Kidney (tissue), 14 donors: Measurements from ENCODE around the gene ANXA2R. TPM values are rescaled to one million over a fixed set of nuclear protein-coding genes. Genes with fewer than 3 reads are reported as not detected.
A peak's percentile ranks its signal among the peaks of the same experiment; 100 is the strongest.
"Not testable (repeated sequence)": the region's sequence is repeated elsewhere in the genome, so short reads cannot be mapped to it uniquely, and the experiment has no call there.

Experiments
- DNase-seq, 5 donors: peaks; one replicate each; pipeline ENCODE4 v3.0.0-alpha.2; 2013 to 2020
- FAIRE-seq: peaks from 2 replicates; lab custom pipeline; 2012; peaks lifted over from hg19 to GRCh38; lab: Jason Lieb, UNC
- H3K27ac ChIP-seq, 2 donors: one replicate each; pipeline ENCODE4 v1.7.0; 2013; ENCODE audit warnings: low read depth in 2 of 2, low read length in 2 of 2, inconsistent platforms in 1 of 2
- H3K27me3 ChIP-seq: one replicate; pipeline ENCODE4 v1.7.1; 2013; ENCODE audit warnings: low read length, inconsistent platforms; ENCODE audit not compliant: control insufficient read depth, insufficient read depth
- H3K36me3 ChIP-seq, 3 donors: one replicate each; pipeline versions ENCODE4 v1.7.0 to v1.7.1; 2013; ENCODE audit warnings: low read length in 3 of 3, control low read depth in 1 of 3, inconsistent platforms in 1 of 3; ENCODE audit not compliant: insufficient read depth in 3 of 3, control insufficient read depth in 2 of 3
- H3K4me1 ChIP-seq, 3 donors: one replicate each; pipeline versions ENCODE4 v1.7.0 to v1.7.1; 2013; ENCODE audit warnings: low read length in 3 of 3, inconsistent platforms in 1 of 3, low read depth in 1 of 3; ENCODE audit not compliant: control insufficient read depth in 2 of 3, insufficient read depth in 2 of 3
- H3K4me3 ChIP-seq, 3 donors: one replicate each; pipeline versions ENCODE4 v1.7.0 to v1.8.1; 2013; ENCODE audit warnings: low read length in 3 of 3, control low read depth in 1 of 3, inconsistent platforms in 1 of 3
- H3K9ac ChIP-seq, 3 donors: one replicate each; pipeline versions ENCODE4 v1.7.0 to v1.7.1; 2013; ENCODE audit warnings: low read length in 3 of 3, control low read depth in 1 of 3, inconsistent platforms in 1 of 3
- H3K9me3 ChIP-seq, 3 donors: one replicate each; pipeline versions ENCODE4 v1.7.0 to v1.7.1; 2013; ENCODE audit warnings: low read length in 3 of 3, control low read depth in 1 of 3, inconsistent platforms in 1 of 3; ENCODE audit not compliant: control insufficient read depth in 2 of 3, insufficient read depth in 1 of 3
- intact Hi-C: fragments of 100-400 bp; cut with DNase I; formaldehyde crosslinking; loops from one replicate; pipeline ENCODE4 v1.11.1; 2022
- polyA plus RNA-seq: library from polyadenylated mRNA; stranded (reverse); fragments of 350-450 nt; fragmentation: Illumina TruSeq; extraction: RNeasy Lipid Tissue Mini Kit (QIAGEN cat#74804); gene quantifications from one replicate; pipeline ENCODE4 v1.2.3, GENCODE V29; 2014; ENCODE audit warnings: low read depth, low replicate concordance; ENCODE audit not compliant: insufficient read depth
- total RNA-seq: library from RNA; stranded (reverse); fragmentation: NEBNext Ultra II Directional; extraction: Animal tissue kit (Norgen Biotek cat#: 25700); gene quantifications from one replicate; pipeline ENCODE4 v1.2.1, GENCODE V29; 2021
- TF ChIP-seq, protein P1 (sequence below): IDR thresholded peaks from 3 replicates; pipeline ENCODE4 v1.5.1; 2012; ENCODE audit warnings: mild to moderate bottlenecking, moderate library complexity, borderline replicate concordance; ENCODE audit not compliant: insufficient read depth; ENCODE audit errors: extremely low read depth
- donor health status: control.
- donor health status: control.
- donor health status: control.
- donor health status: control.
- donor health status: control.
- donor health status: DM: yes; HTN: yes; CAD: no.
- donor health status: Normal renal cell carcinoma (clear cell type).

ANXA2R gene
- total and polyA plus RNA-seq, 2 donors from 2014 or later = 2.0 to 4.6 TPM

DNA sequence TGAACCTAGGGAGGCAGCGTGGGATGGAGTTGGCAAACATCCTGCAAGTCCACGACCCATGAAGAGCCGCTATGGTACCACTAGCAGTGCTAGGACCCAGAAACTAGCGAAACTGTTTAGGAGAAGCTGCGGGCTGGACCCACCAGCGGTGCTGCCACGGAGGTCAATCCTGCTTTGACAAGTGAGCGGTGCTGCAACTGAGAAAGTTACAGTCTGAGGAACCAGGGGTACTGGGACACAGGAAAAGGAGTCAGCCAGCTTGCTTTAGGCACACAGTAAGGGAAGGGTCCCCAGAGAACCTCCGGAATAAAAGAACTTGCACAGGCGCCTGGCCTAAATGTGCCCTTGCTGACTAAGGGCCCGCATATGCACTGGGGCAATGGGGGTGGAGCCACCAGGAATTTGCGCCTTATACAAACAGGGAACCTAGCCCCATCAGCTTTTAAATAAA is 23.6 kb upstream of the ANXA2R start:
- peak in 4 of 5 donors; percentile 12 to 69 (median 47) for DNase-seq
- peaks cover 5 to 11% (median 11%) of the 10 kb centered on the region in 3 donors for H3K4me1 ChIP-seq
- peak overlapping the region in 1 of 3 donors; percentile 98 for H3K4me3 ChIP-seq
- no peaks in the 10 kb centered on the region for H3K27me3 ChIP-seq
- intact Hi-C loops = no loop called here
- H3K9me3 ChIP-seq = peaks cover 0 to 1% (median 0%) of the 10 kb centered on the region in 3 donors
- TF ChIP-seq, protein P1, sequence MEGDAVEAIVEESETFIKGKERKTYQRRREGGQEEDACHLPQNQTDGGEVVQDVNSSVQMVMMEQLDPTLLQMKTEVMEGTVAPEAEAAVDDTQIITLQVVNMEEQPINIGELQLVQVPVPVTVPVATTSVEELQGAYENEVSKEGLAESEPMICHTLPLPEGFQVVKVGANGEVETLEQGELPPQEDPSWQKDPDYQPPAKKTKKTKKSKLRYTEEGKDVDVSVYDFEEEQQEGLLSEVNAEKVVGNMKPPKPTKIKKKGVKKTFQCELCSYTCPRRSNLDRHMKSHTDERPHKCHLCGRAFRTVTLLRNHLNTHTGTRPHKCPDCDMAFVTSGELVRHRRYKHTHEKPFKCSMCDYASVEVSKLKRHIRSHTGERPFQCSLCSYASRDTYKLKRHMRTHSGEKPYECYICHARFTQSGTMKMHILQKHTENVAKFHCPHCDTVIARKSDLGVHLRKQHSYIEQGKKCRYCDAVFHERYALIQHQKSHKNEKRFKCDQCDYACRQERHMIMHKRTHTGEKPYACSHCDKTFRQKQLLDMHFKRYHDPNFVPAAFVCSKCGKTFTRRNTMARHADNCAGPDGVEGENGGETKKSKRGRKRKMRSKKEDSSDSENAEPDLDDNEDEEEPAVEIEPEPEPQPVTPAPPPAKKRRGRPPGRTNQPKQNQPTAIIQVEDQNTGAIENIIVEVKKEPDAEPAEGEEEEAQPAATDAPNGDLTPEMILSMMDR = no peak
- FAIRE-seq = no peak
- H3K9ac ChIP-seq = no peak overlapping the region
- H3K27ac ChIP-seq = no peak overlapping the region
- H3K36me3 ChIP-seq = no peaks in the 10 kb centered on the region

DNA sequence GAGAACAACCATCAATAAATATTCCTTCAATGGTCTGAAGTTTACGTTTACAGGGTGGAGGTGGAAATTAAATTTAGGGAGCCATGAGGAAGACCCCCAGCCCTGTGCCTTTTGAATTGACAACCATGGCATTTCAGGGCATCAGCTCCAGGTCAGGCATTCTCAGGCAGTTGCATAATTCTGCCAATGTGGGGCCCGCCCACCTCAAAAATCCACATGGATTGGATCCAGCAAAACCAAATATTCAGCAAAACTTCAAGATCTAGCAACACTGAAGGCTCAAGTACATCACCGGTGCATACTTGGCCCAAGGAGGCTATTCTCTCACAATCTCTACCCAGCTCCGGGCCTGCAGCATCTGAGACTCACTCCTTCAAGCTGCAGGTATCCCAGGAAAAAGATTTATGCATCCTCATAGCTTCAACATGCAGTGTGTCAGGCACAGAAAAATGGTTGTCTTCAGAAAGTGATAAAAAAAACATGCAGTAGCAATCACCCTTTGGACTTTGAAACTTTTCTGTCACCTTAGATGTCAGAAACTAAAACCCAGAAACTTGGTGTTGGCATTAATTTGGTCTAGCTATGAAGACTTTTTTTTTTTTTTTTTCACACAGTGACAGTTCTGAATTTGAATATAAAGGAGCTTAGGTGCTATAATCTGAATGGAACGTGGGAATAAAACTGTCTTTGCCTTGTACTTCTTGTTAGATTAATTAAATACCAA is 21.4 kb upstream of the ANXA2R start:
- no peak overlapping the region for H3K4me3 ChIP-seq
- TF ChIP-seq, protein P1 = no peak
- peaks cover 0 to 2% (median 0%) of the 10 kb centered on the region in 3 donors for H3K4me1 ChIP-seq
- FAIRE-seq = no peak
- H3K9me3 ChIP-seq = peaks cover 0 to 1% (median 0%) of the 10 kb centered on the region in 3 donors
- no peak overlapping the region for H3K27ac ChIP-seq
- H3K36me3 ChIP-seq = no peaks in the 10 kb centered on the region
- no peak overlapping the region for H3K9ac ChIP-seq
- DNase-seq = no peak
- H3K27me3 ChIP-seq = no peaks in the 10 kb centered on the region
- intact Hi-C loops = no loop called here

DNA sequence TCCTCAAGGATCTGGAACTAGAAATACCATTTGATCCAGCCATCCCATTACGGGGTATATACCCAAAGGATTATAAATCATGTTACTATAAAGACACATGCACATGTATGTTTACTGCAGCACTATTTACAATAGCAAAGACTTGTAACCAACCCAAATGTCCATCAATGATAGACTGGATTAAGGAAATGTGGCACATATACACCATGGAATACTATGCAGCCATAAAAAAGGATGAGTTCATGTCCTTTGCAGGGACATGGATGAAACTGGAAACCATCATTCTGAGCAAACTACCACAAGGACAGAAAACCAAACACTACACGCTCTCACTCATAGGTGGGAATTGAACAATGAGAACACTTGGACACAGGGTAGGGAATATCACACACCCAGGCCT is 19.9 kb upstream of the ANXA2R start:
- H3K9ac ChIP-seq, H3K9me3 ChIP-seq, H3K4me1 ChIP-seq, DNase-seq, H3K27me3 ChIP-seq, intact Hi-C loops, H3K4me3 ChIP-seq, FAIRE-seq, H3K36me3 ChIP-seq, H3K27ac ChIP-seq: not testable (repeated sequence)

DNA sequence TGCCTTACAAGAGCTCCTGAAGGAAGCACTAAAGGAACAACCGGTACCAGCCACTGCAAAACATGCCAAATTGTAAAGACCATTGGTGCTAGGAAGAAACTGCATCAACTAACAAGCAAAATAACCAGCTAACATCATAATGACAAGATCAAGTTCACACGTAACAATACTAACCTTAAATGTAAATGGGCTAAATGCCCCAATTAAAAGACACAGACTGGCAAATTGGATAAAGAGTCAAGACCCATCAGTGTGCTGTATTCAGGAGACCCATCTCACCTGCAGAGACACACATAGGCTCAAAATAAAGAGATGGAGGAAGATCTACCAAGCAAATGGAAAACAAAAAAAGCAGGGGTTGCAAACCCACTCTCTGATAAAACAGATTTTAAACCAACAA is 15.0 kb upstream of the ANXA2R start:
- H3K27ac ChIP-seq, H3K9me3 ChIP-seq, intact Hi-C loops, H3K36me3 ChIP-seq, H3K27me3 ChIP-seq, H3K9ac ChIP-seq, H3K4me1 ChIP-seq, DNase-seq, FAIRE-seq, H3K4me3 ChIP-seq: not testable (repeated sequence)
